Measurements from ENCODE around the gene DCHS2.

The DCHS2 gene

DNA sequence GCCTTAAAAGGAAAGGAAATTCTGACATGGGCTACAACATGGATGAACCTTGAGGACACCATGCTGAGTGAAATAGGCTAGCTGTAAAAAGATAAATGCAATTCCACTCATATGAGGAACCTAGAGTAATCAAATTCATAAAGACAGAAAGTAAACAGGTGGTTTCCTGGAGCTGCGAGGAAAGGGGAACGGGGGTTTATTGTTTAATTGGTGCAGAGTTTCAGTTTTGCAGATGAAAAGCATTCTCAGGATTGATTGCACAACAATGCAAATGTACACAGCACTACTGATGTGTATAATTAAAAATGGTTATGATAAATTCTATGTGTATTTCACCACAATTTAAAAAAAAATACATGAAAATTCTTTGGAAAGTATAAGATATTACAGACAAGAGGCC, 34.6 kb upstream of the DCHS2 start:
- H3K27ac ChIP-seq = no peak overlapping the region
- TF ChIP-seq, protein P1, sequence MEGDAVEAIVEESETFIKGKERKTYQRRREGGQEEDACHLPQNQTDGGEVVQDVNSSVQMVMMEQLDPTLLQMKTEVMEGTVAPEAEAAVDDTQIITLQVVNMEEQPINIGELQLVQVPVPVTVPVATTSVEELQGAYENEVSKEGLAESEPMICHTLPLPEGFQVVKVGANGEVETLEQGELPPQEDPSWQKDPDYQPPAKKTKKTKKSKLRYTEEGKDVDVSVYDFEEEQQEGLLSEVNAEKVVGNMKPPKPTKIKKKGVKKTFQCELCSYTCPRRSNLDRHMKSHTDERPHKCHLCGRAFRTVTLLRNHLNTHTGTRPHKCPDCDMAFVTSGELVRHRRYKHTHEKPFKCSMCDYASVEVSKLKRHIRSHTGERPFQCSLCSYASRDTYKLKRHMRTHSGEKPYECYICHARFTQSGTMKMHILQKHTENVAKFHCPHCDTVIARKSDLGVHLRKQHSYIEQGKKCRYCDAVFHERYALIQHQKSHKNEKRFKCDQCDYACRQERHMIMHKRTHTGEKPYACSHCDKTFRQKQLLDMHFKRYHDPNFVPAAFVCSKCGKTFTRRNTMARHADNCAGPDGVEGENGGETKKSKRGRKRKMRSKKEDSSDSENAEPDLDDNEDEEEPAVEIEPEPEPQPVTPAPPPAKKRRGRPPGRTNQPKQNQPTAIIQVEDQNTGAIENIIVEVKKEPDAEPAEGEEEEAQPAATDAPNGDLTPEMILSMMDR (IDR thresholded peaks at IDR 0.05) = no peak
- no peaks in the 10 kb centered on the region for H3K4me1 ChIP-seq (ENCODE audit: control insufficient read depth in 1 of 2, insufficient read depth in 1 of 2, low read depth in 1 of 2, low read length in 1 of 2)
- H3K36me3 ChIP-seq = no peaks in the 10 kb centered on the region
- H3K4me3 ChIP-seq (ENCODE audit: low read depth in 1 of 2, low read length in 1 of 2) = no peak overlapping the region
- no peaks in the 10 kb centered on the region for H3K9me3 ChIP-seq
- H3K27me3 ChIP-seq = peaks cover 15% of the 10 kb centered on the region

DNA sequence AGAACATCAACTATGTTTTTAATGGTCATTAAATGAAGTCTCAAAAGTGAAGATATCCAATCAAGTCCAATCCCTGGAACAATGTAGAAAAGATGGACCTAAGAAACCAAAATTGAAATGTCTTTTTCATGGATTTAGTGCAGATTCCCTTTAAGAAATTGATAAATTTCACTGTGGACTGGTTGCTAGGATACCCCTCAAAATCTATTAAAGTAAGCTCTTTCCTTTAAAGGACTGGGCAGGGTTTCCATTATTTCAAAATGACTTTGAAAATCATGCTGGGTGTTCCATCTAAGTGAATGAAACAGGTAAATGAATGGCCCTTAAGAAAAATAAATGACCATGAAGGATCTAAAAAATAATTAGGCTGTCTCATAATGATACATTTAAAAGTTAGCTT, 30.0 kb upstream of the DCHS2 start:
- Histone ChIP-seq H3K9me3 (no peaks in the 10 kb centered on the region), H3K36me3 (no peaks in the 10 kb centered on the region), H3K4me1 (ENCODE audit: control insufficient read depth in 1 of 2, insufficient read depth in 1 of 2, low read depth in 1 of 2, low read length in 1 of 2) (no peaks in the 10 kb centered on the region), H3K4me3 (ENCODE audit: low read depth in 1 of 2, low read length in 1 of 2) (no peak overlapping the region), H3K27ac (no peak overlapping the region), H3K27me3 (peaks cover 15% of the 10 kb centered on the region)
- TF ChIP-seq, protein P1 (IDR thresholded peaks at IDR 0.05) = no peak

DNA sequence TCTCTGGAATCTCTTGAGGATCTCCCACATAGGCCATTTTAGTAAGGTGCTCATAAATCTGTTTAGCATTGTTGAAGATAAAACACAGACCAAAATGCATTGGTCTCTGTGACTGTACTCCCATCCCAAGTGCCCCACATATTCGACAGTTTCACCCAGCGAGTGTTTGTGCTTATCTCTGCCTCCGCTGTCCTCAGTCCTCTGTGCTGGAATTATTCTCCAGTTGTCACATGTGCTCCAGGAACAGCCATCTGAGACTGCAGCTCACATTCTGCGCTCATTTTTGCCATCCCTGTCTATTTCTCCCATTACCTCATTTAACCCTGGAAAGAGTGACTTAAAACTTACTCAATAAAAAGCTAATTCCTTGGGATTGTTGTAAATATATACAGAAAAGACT, 27.6 kb upstream of the DCHS2 start:
- no peaks in the 10 kb centered on the region for H3K36me3 ChIP-seq
- H3K9me3 ChIP-seq = no peaks in the 10 kb centered on the region
- H3K4me1 ChIP-seq (ENCODE audit: control insufficient read depth in 1 of 2, insufficient read depth in 1 of 2, low read depth in 1 of 2, low read length in 1 of 2) = no peaks in the 10 kb centered on the region
- TF ChIP-seq, protein P1 (IDR thresholded peaks at IDR 0.05) = no peak
- peaks cover 22% of the 10 kb centered on the region for H3K27me3 ChIP-seq
- no peak overlapping the region for H3K27ac ChIP-seq
- no peak overlapping the region for H3K4me3 ChIP-seq (ENCODE audit: low read depth in 1 of 2, low read length in 1 of 2)

DNA sequence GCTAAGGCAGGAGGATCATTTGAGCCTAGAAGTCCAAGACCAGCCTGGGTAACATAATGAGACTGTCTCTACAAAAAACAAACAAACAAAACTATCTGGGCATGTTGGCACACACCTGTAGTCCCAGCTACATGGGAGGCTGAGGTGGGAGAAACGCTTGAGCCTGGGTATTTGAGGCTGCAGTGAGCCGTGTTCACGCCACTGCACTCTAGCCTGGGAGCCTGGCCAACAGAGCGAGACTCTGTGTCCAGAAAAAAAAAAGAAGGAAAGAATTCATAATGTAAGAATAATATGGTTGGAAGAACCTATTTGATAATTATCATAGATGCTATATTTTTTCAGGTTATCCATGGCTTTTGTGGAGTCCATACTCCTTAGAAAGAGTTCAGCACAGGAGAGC, 26.0 kb upstream of the DCHS2 start:
- Histone ChIP-seq H3K27ac (no peak overlapping the region), H3K36me3 (no peaks in the 10 kb centered on the region), H3K4me3 (ENCODE audit: low read depth in 1 of 2, low read length in 1 of 2) (no peak overlapping the region), H3K4me1 (ENCODE audit: control insufficient read depth in 1 of 2, insufficient read depth in 1 of 2, low read depth in 1 of 2, low read length in 1 of 2) (no peaks in the 10 kb centered on the region), H3K27me3 (peaks cover 22% of the 10 kb centered on the region), H3K9me3 (no peaks in the 10 kb centered on the region)
- TF ChIP-seq, protein P1 (IDR thresholded peaks at IDR 0.05) = no peak

DNA sequence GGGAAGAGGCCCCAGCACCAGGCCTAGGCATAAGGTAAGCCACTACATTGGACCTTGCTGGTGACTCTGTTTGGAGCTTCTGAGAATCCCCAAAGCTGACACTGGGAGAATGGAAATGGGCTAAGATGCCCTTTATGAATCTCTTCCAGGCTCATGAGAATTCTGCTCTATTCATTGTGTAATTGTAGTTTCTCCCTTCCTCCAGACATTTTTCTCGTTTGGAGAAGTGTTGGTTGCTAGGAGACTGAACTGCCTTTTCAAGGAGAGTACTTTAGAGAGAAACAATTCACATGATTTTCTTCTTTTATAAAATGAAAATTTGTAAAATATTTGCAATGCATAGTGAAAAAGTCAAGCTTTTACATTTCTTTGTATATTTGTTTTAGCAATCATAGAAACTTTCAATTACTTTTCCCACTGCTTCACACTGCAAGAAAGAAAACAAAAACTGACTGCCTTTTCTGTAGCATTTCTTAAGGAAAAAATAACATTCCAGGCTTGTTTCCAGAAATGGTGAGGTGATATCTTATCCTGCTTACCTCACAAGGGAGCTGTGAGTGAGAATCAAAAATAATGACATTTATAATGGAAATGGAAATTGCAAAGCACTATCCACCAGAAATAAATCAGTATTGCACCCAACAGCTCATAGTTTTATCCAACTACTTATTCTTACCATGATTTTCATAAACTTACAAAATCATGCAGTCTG, 24.9 kb upstream of the DCHS2 start:
- Histone ChIP-seq H3K27ac (no peak overlapping the region), H3K36me3 (no peaks in the 10 kb centered on the region), H3K4me3 (ENCODE audit: low read depth in 1 of 2, low read length in 1 of 2) (no peak overlapping the region), H3K27me3 (peaks cover 24% of the 10 kb centered on the region), H3K9me3 (no peaks in the 10 kb centered on the region), H3K4me1 (ENCODE audit: control insufficient read depth in 1 of 2, insufficient read depth in 1 of 2, low read depth in 1 of 2, low read length in 1 of 2) (no peaks in the 10 kb centered on the region)
- TF ChIP-seq, protein P1 (IDR thresholded peaks at IDR 0.05) = no peak
